GM12878 (cell line): Measurements from ENCODE around the gene LGI4. TPM values are rescaled to one million over a fixed set of nuclear protein-coding genes. Genes with fewer than 3 reads are reported as not detected.

Source experiments
- ATAC-seq: fragments of 200-7000 bp; cut with Tn5 transposase; 3 replicates; pipeline ENCODE4 v1.9.1; 2020; ENCODE audit warnings: mild to moderate bottlenecking, moderate library complexity
- Bru-seq: library from RNA; stranded (reverse); fragments of 400-500 nt; gene quantifications from one replicate; lab custom pipeline; 2021; lab: Mats Ljungman, UMichigan
- BruChase-seq, 2 experiments: library from RNA; stranded (reverse); fragments of 400-500 nt; gene quantifications; one replicate each; lab custom pipeline; 2021; lab: Mats Ljungman, UMichigan
- BruUV-seq: library from RNA; stranded (reverse); fragments of 400-500 nt; replicated peaks from 2 replicates; lab custom pipeline; 2021; lab: Mats Ljungman, UMichigan
- CTCF ChIA-PET: fragments of 300-600 bp; sonication (Branson Sonifier 250); formaldehyde crosslinking; extraction: SDS; loops from one replicate; lab custom pipeline; 2021; ENCODE audit warnings: inconsistent platforms; lab: Yijun Ruan, JAX
- POLR2A ChIA-PET: fragments of 350-600 bp; formaldehyde crosslinking; extraction: SDS; loops from one replicate; lab custom pipeline; 2021; ENCODE audit warnings: inconsistent platforms; lab: Charles Lee
- RAD21 ChIA-PET: fragments of 300-600 bp; sonication (Branson Sonifier 250); formaldehyde crosslinking; loops from one replicate; lab custom pipeline; 2023; ENCODE audit warnings: antibody characterized with exemption; ENCODE audit not compliant: unreplicated experiment; lab: Charles Lee
- SMC1A ChIA-PET: fragments of 300-600 bp; sonication (Branson Sonifier 250); formaldehyde crosslinking; loops from one replicate; lab custom pipeline; 2023; ENCODE audit not compliant: unreplicated experiment, uncharacterized antibody; lab: Charles Lee
- DNase-seq: peaks from one replicate; pipeline ENCODE4 v3.0.0-alpha.2; 2011; ENCODE audit warnings: low read depth, low spot score
- FAIRE-seq: peaks from 3 replicates; lab custom pipeline; 2011; peaks lifted over from hg19 to GRCh38; lab: Jason Lieb, UNC
- H2AFZ ChIP-seq: 2 replicates; pipeline ENCODE4 v1.6.0; 2011; ENCODE audit warnings: low read depth, low read length, control low read depth; ENCODE audit not compliant: control insufficient read depth
- H3K27ac ChIP-seq: 2 replicates; pipeline ENCODE4 v1.5.1; 2011; ENCODE audit warnings: control low read depth; ENCODE audit not compliant: control insufficient read depth, insufficient read depth
- H3K27me3 ChIP-seq, 2 experiments: replicated peaks in 1 of 2; 2 replicates each; pipeline versions ENCODE4 v1.6.0 to v1.6.1; 2011; ENCODE audit warnings: low read length in 1 of 2; ENCODE audit not compliant: control insufficient read depth in 2 of 2, insufficient read depth in 2 of 2
- H3K36me3 ChIP-seq, 2 experiments: 2 replicates each; pipeline ENCODE4 v1.5.1; 2011; ENCODE audit warnings: low read length in 1 of 2; ENCODE audit not compliant: control insufficient read depth in 2 of 2, insufficient read depth in 2 of 2
- H3K4me1 ChIP-seq: 2 replicates; pipeline ENCODE4 v1.6.1; 2011; ENCODE audit warnings: mild to moderate bottlenecking, low read length, moderate library complexity, mixed read lengths; ENCODE audit not compliant: control insufficient read depth, insufficient read depth
- H3K4me2 ChIP-seq: 2 replicates; pipeline ENCODE4 v1.6.0; 2011; ENCODE audit warnings: control low read depth; ENCODE audit not compliant: control insufficient read depth, insufficient read depth
- H3K4me3 ChIP-seq: fragments of 200-600 bp; sonication (generic); 2 replicates; pipeline ENCODE4 v1.5.1; 2016
- H3K79me2 ChIP-seq: 2 replicates; pipeline ENCODE4 v1.6.0; 2011; ENCODE audit warnings: low read length; ENCODE audit not compliant: control insufficient read depth, insufficient read depth
- H3K9ac ChIP-seq: 2 replicates; pipeline ENCODE4 v1.8.0; 2011; ENCODE audit warnings: low read length, control low read depth, mixed read lengths; ENCODE audit not compliant: control insufficient read depth, insufficient read depth
- H3K9me3 ChIP-seq: replicated peaks from 3 replicates; pipeline ENCODE4 v1.5.1; 2011; ENCODE audit warnings: mild to moderate bottlenecking, low read length; ENCODE audit not compliant: control insufficient read depth, insufficient read depth
- H4K20me1 ChIP-seq: 2 replicates; pipeline ENCODE4 v1.6.0; 2011; ENCODE audit not compliant: control insufficient read depth, insufficient read depth
- CBX3 ChIP-seq: fragments of 200-600 bp; sonication (generic); IDR thresholded peaks from 2 replicates; pipeline ENCODE4 v1.6.1; 2016; ENCODE audit warnings: low read depth, borderline replicate concordance
- DPF2 ChIP-seq: fragments of 450-650 bp; IDR thresholded peaks from 2 replicates; pipeline ENCODE4 v1.6.1; 2017; ENCODE audit warnings: mild to moderate bottlenecking
- E2F4 ChIP-seq: IDR thresholded peaks from 2 replicates; pipeline ENCODE4 v1.6.1; 2012; ENCODE audit warnings: low read depth, low read length, improper control_type of control experiment
- PAX5 ChIP-seq: IDR thresholded peaks from 2 replicates; pipeline ENCODE4 v1.6.1; 2011; ENCODE audit warnings: low read depth, low read length, borderline replicate concordance
- SMAD5 ChIP-seq: IDR thresholded peaks from 2 replicates; pipeline ENCODE4 v1.6.1; 2016; ENCODE audit warnings: antibody characterized with exemption, low read depth
- SMC3 ChIP-seq: IDR thresholded peaks from 2 replicates; pipeline ENCODE4 v1.6.1; 2011; ENCODE audit warnings: low read length, improper control_type of control experiment, borderline replicate concordance
- SREBF1 ChIP-seq: IDR thresholded peaks from 2 replicates; pipeline ENCODE4 v1.6.1; 2012; ENCODE audit warnings: mild to moderate bottlenecking, low read length
- SRF ChIP-seq, 2 experiments: IDR thresholded peaks; 2 replicates each; pipeline ENCODE4 v1.6.1; 2011; ENCODE audit warnings: low read depth in 2 of 2, low read length in 2 of 2, mild to moderate bottlenecking in 1 of 2, moderate library complexity in 1 of 2
- TBL1XR1 ChIP-seq: IDR thresholded peaks from 2 replicates; pipeline ENCODE4 v1.6.1; 2012; ENCODE audit warnings: low read depth, low read length, improper control_type of control experiment
- ZSCAN29 ChIP-seq: fragments of 450-650 bp; IDR thresholded peaks from 2 replicates; pipeline ENCODE4 v1.6.1; 2017; ENCODE audit warnings: mild to moderate bottlenecking, moderate library complexity
- WGBS: methylation state at CpG from one replicate; pipeline ENCODE4 v1.1.6; 2016; ENCODE audit warnings: low lambda C conversion rate; ENCODE audit not compliant: insufficient replicate concordance, insufficient coverage; ENCODE audit errors: missing lambda C conversion rate; 5-methylcytosine and 5-hydroxymethylcytosine counted together
- in situ Hi-C: fragments of 300-500 bp; cut with MboI; formaldehyde crosslinking; loops from 9 replicates; pipeline ENCODE4 v1.14.3; 2018; ENCODE audit warnings: mixed read lengths
- intact Hi-C: fragments of 100-400 bp; cut with micrococcal nuclease; formaldehyde crosslinking; loops from one replicate; pipeline ENCODE4 v1.14.2; 2022; ENCODE audit not compliant: unreplicated experiment
- long read RNA-seq, 2 experiments: library from polyadenylated mRNA; unstranded; transcript quantifications; one replicate each; pipeline ENCODE4 v2.0.0, GENCODE V29; 2019 to 2020
- polyA minus RNA-seq, 3 experiments: library from RNA; depleted of rRNA, polyadenylated mRNA; stranded (reverse); fragments of >200 nt; gene quantifications; 2 replicates each; pipeline ENCODE4 v1.2.3, GENCODE V29; 2011
- polyA plus RNA-seq, 11 experiments: library from polyadenylated mRNA; depleted of rRNA in 4 of 11; unstranded in 6 of 11; stranded (reverse) in 5 of 11; fragments of >200 nt; fragmentation: Nextera tagmentation in 4 of 11; fragmentation: Illumina TruSeq in 1 of 11; extraction: Ambion mirVana in 4 of 11; extraction: Trizol in 1 of 11; gene quantifications; 1 replicate in 1 of 11; 2 replicates in 10 of 11; pipeline versions ENCODE4 v1.2.1 to v1.2.3, GENCODE V29; 2011 to 2016; ENCODE audit warnings: inconsistent platforms in 2 of 11, missing spikeins in 2 of 11, low read depth in 1 of 11
- total RNA-seq, 4 experiments: library from RNA; depleted of rRNA in 3 of 4; stranded (reverse); fragments of >200 nt in 3 of 4; fragmentation: Illumina TruSeq in 1 of 4; extraction: Trizol in 1 of 4; gene quantifications; 2 replicates each; pipeline versions ENCODE4 v1.2.1 to v1.2.3, GENCODE V29; 2013 to 2021

LGI4 gene
- 0.17 TPM in 1 of 2 replicates, not detected in the other for total RNA-seq (2013; cell fraction: nucleolus; rRNA removed)
- total RNA-seq (2014; rRNA removed) (0.16 TPM in 1 of 2 replicates, not detected in the other), total RNA-seq (2014; rRNA removed; fragmentation: Illumina TruSeq; extraction: Trizol) (not detected in 2 replicates), total RNA-seq (2021) (0.29 TPM in 1 of 2 replicates, not detected in the other), polyA plus RNA-seq (2011; rRNA removed) (0.11 TPM in 1 of 2 replicates, not detected in the other), polyA plus RNA-seq (2014; fragmentation: Illumina TruSeq; extraction: Trizol) (not detected in 2 replicates), polyA plus RNA-seq (2014; fragmentation: Nextera tagmentation; extraction: Ambion mirVana) (not detected), polyA plus RNA-seq (2014; rRNA removed) (not detected in 2 replicates), polyA plus RNA-seq (2016; fragmentation: Nextera tagmentation; extraction: Ambion mirVana) (not detected), polyA minus RNA-seq (2011; rRNA and poly(A)+ RNA removed) (not detected in 2 replicates), Bru-seq, nascent RNA (percentile 16 among the genes with signal in this experiment), BruChase-seq, experiment 1, labeled RNA remaining after a 6-hour chase (percentile 15 among the genes with signal in this experiment), BruChase-seq, experiment 2, labeled RNA remaining after a 2-hour chase (percentile 6 among the genes with signal in this experiment)
- polyA plus RNA-seq (2011; ENCODE audit: low read depth), result not detected
- polyA plus RNA-seq (2011; cell fraction: cytosol; rRNA removed), result 0.08 and 0.15 TPM in 2 replicates
- 0.85 and 0.99 TPM in 2 replicates for polyA plus RNA-seq (2011; cell fraction: nucleus; rRNA removed)
- polyA plus RNA-seq (2012), result 0.03 and 0.20 TPM in 2 replicates
- polyA minus RNA-seq (2011; cell fraction: cytosol; rRNA and poly(A)+ RNA removed), result not detected in 2 replicates
- not detected in 2 replicates for polyA minus RNA-seq (2011; cell fraction: nucleus; rRNA and poly(A)+ RNA removed)
- long read RNA-seq, experiment 1, result 0 reads
- long read RNA-seq, experiment 2, partial matches to known transcripts, result 0 of 1 reads
- long read RNA-seq, experiment 2, other reads (novel, unspliced or antisense), result 1 of 1 reads

- Histone ChIP-seq H4K20me1 (no peaks in the 10 kb centered on the region), H3K4me3 (no peak within 1 kb of the TSS), H3K27ac (no peak within 1 kb of the TSS), H3K4me2 (no peak within 1 kb of the TSS), H3K9me3 (no peaks in the 10 kb centered on the region), H3K79me2 (no peaks in the 10 kb centered on the region), H3K9ac (no peak within 1 kb of the TSS), H3K4me1 (peaks cover 4% of the 10 kb centered on the region; the same call in 1 of the 2 replicates), H2AFZ (no peak within 1 kb of the TSS), H3K36me3 (no peaks in the 10 kb centered on the region), H3K27me3 (no peaks in the 10 kb centered on the region)
- CTCF ChIA-PET, result interaction anchor here (0.8 to 5.0 kb wide), 14 partner anchors 7 to 134 kb away, joined by 3 to 75 read pairs (median 6); partner anchors contain the start of genes FXYD3 and GRAMD1A
- DNase-seq, result no peak
- intact Hi-C loops (loop anchor here (1.0 to 10.0 kb wide), 3 partner anchors 20 to 160 kb away; no protein-coding TSS in a partner anchor), in situ Hi-C loops (loop anchor here (5.0 kb wide), 1 partner anchor 67 kb away; no protein-coding TSS in a partner anchor)
- RAD21 ChIA-PET, result interaction anchor here (1.2 to 3.0 kb wide), 3 partner anchors 65 to 91 kb away, joined by 3 to 30 read pairs (median 4); no protein-coding TSS in a partner anchor
- TF ChIP-seq PAX5 (no peak), SMC3 (no peak), SREBF1 (no peak), SMAD5 (no peak), ZSCAN29 (no peak), DPF2 (no peak), E2F4 (no peak), SRF (IDR thresholded peaks at IDR 0.05; ENCODE audit: low read depth in 2 of 2, low read length in 2 of 2) (no peak), TBL1XR1 (no peak), CBX3 (no peak)
- BruUV-seq, result no TSS peak
- POLR2A ChIA-PET, result no interaction called here
- no peak for ATAC-seq
- whole genome bisulfite sequencing, result 29% methylated on average over 5 of the region's 15 CpGs
- no peak for FAIRE-seq
- SMC1A ChIA-PET, result interaction anchor here (0.9 to 3.8 kb wide), 3 partner anchors 18 to 80 kb away, joined by 3 to 30 read pairs (median 10); partner anchors contain the start of gene FXYD3
Observed at GRCh38 chr19:35134601-35135242, at the start of gene LGI4. Gene LGI4 (minus strand): TSS chr19:35135059. CDS start chr19:35134680, 379 bp downstream.
